Activated T-cell treated with anti-CD3 and anti-CD28 coated beads, Interleukin-2, amount 50 U/mL, for 48 hours (primary cell): ENCODE results near the gene ABCD1.
"Not testable (repeated sequence)": the region's sequence is repeated elsewhere in the genome, so short reads cannot be mapped to it uniquely, and the experiment has no call there.

ENCODE experiments used
- DNase-seq, 2 experiments: peaks; one replicate each; pipeline ENCODE4 v3.0.0-alpha.2; 2020

ABCD1 gene

GRCh38 chrX:153714256-153714655 is 10.4 kb upstream of the ABCD1 start:
- DNase-seq = no peak

GRCh38 chrX:153717445-153717844 is 7.2 kb upstream of the ABCD1 start:
- DNase-seq = no peak

- no peak for DNase-seq
These were observed 5.4 kb upstream of the ABCD1 start for GRCh38 chrX:153719238-153719637.

- DNase-seq = no peak
These were observed 5.0 kb upstream of the ABCD1 start for GRCh38 chrX:153719701-153720100.

GRCh38 chrX:153722704-153723350 is 1.8 kb upstream of the ABCD1 start:
- peak in 1 of 2 experiments; percentile 27 for DNase-seq

GRCh38 chrX:153723351-153724251 is 1.1 kb upstream of the ABCD1 start:
- DNase-seq = peak; percentile 47 to 51

GRCh38 chrX:153725039-153725831 is 579 bp downstream of the ABCD1 start:
- DNase-seq = no peak

GRCh38 chrX:153725832-153726285 is 1.2 kb downstream of the ABCD1 start:
- no peak for DNase-seq

GRCh38 chrX:153726286-153727122 is 1.8 kb downstream of the ABCD1 start:
- DNase-seq = peak; percentile 33 to 46

- DNase-seq = no peak
These were observed 2.7 kb downstream of the ABCD1 start for GRCh38 chrX:153727123-153727931.

- no peak for DNase-seq
These were observed 3.4 kb downstream of the ABCD1 start for GRCh38 chrX:153728095-153728494.

- no peak for DNase-seq
These were observed 4.4 kb downstream of the ABCD1 start for GRCh38 chrX:153728951-153729631.

GRCh38 chrX:153730115-153730514 is 5.5 kb downstream of the ABCD1 start:
- DNase-seq = not testable (repeated sequence)

- DNase-seq = no peak
These were observed 6.6 kb downstream of the ABCD1 start for GRCh38 chrX:153731117-153731844.

- no peak for DNase-seq
These were observed 7.2 kb downstream of the ABCD1 start for GRCh38 chrX:153731845-153732215.

GRCh38 chrX:153732401-153732800 is 7.7 kb downstream of the ABCD1 start:
- DNase-seq = no peak

- no peak for DNase-seq
These were observed 9.1 kb downstream of the ABCD1 start for GRCh38 chrX:153733651-153734240.

GRCh38 chrX:153734871-153735270 is 10.2 kb downstream of the ABCD1 start:
- DNase-seq = no peak

GRCh38 chrX:153735274-153735673 is 10.6 kb downstream of the ABCD1 start:
- no peak for DNase-seq
